Naive thymus-derived CD4-positive, alpha-beta T cell (primary cell): Measurements from ENCODE around the gene PEX5L. TPM values are rescaled to one million over a fixed set of nuclear protein-coding genes. Genes with fewer than 3 reads are reported as not detected.
A peak's percentile ranks its signal among the peaks of the same experiment; 100 is the strongest.

Experiments used
- ATAC-seq: fragments of 150-1000 bp; cut with Tn5 transposase; 2 replicates; pipeline ENCODE4 v1.10.0; 2021; ENCODE audit warnings: mild to moderate bottlenecking, moderate library complexity
- CTCF ChIA-PET: fragments of 350-600 bp; sonication (Branson Sonifier 250); formaldehyde crosslinking; loops from one replicate; lab custom pipeline; 2021; ENCODE audit warnings: antibody characterized with exemption; lab: Charles Lee
- POLR2A ChIA-PET: fragments of 350-600 bp; sonication (Branson Sonifier 250); formaldehyde crosslinking; loops from one replicate; lab custom pipeline; 2021; ENCODE audit warnings: antibody characterized with exemption, inconsistent platforms; lab: Charles Lee
- DNase-seq, 9 donors: peaks; one replicate each; pipeline versions ENCODE4 v3.0.0 to v3.0.0-alpha.2; 2020 to 2022; ENCODE audit warnings: mixed read lengths in 1 of 9
- H3K27ac ChIP-seq: one replicate; pipeline ENCODE4 v1.7.0; 2013; ENCODE audit warnings: mild to moderate bottlenecking, low read depth, low read length, moderate library complexity
- H3K27me3 ChIP-seq, 2 donors: one replicate each; pipeline ENCODE4 v1.7.0; 2013; ENCODE audit warnings: low read length in 2 of 2, mild to moderate bottlenecking in 2 of 2, moderate library complexity in 2 of 2; ENCODE audit not compliant: control insufficient read depth in 2 of 2, insufficient read depth in 2 of 2
- H3K36me3 ChIP-seq, 3 experiments: 1 replicate in 2 of 3; 2 replicates in 1 of 3; pipeline ENCODE4 v1.7.0; 2013; ENCODE audit warnings: low read length in 3 of 3, mild to moderate bottlenecking in 3 of 3, moderate library complexity in 1 of 3; ENCODE audit not compliant: insufficient read depth in 3 of 3, control insufficient read depth in 2 of 3
- H3K4me1 ChIP-seq, 2 donors: one replicate each; pipeline ENCODE4 v1.7.0; 2013; ENCODE audit warnings: low read length in 2 of 2, mild to moderate bottlenecking in 2 of 2, moderate library complexity in 1 of 2; ENCODE audit not compliant: control insufficient read depth in 2 of 2, insufficient read depth in 2 of 2
- H3K4me3 ChIP-seq: 2 replicates; pipeline ENCODE4 v1.7.0; 2013; ENCODE audit warnings: mild to moderate bottlenecking, low read length
- H3K9me3 ChIP-seq, 3 experiments: 1 replicate in 2 of 3; 2 replicates in 1 of 3; pipeline ENCODE4 v1.7.0; 2013; ENCODE audit warnings: low read length in 3 of 3; ENCODE audit not compliant: control insufficient read depth in 2 of 3
- H3K27ac Mint-ChIP-seq, 9 donors: one replicate each; pipeline ENCODE4 v1.8.0; 2020 to 2022; ENCODE audit warnings: mixed read lengths in 9 of 9, mild to moderate bottlenecking in 8 of 9, moderate library complexity in 5 of 9, inconsistent platforms in 2 of 9
- H3K27me3 Mint-ChIP-seq, 5 donors: one replicate each; pipeline ENCODE4 v1.8.0; 2021 to 2022; ENCODE audit warnings: mixed read lengths in 5 of 5, mild to moderate bottlenecking in 1 of 5
- H3K36me3 Mint-ChIP-seq, 5 donors: one replicate each; pipeline ENCODE4 v1.8.0; 2020 to 2022; ENCODE audit warnings: mixed read lengths in 5 of 5, mild to moderate bottlenecking in 3 of 5, inconsistent platforms in 1 of 5
- H3K4me1 Mint-ChIP-seq, 7 donors: one replicate each; pipeline ENCODE4 v1.8.0; 2020 to 2022; ENCODE audit warnings: mixed read lengths in 7 of 7, mild to moderate bottlenecking in 3 of 7, inconsistent platforms in 1 of 7
- H3K4me3 Mint-ChIP-seq, 10 donors: one replicate each; pipeline ENCODE4 v1.8.0; 2020 to 2022; ENCODE audit warnings: mild to moderate bottlenecking in 10 of 10, mixed read lengths in 10 of 10, moderate library complexity in 6 of 10, inconsistent platforms in 2 of 10
- H3K9me3 Mint-ChIP-seq, 11 donors: one replicate each; pipeline ENCODE4 v1.8.0; 2020 to 2022; ENCODE audit warnings: mixed read lengths in 11 of 11, mild to moderate bottlenecking in 4 of 11, inconsistent platforms in 1 of 11, moderate library complexity in 1 of 11
- intact Hi-C, 2 donors: fragments of 100-400 bp; cut with micrococcal nuclease; formaldehyde crosslinking; loops; one replicate each; pipeline ENCODE4 v1.15.1; 2023
- polyA plus RNA-seq, 2 donors: library from polyadenylated mRNA; unstranded; fragments of 300-500 nt; fragmentation: Illumina TruSeq; gene quantifications; one replicate each; pipeline ENCODE4 v1.2.3, GENCODE V29; 2021
- total RNA-seq, 6 experiments: library from RNA in 5 of 6; stranded (reverse) in 5 of 6; gene quantifications; 1 replicate in 5 of 6; 2 replicates in 1 of 6; pipeline ENCODE4 v1.2.3 and lab custom pipeline; 2021 to 2026

The PEX5L gene, protein sequence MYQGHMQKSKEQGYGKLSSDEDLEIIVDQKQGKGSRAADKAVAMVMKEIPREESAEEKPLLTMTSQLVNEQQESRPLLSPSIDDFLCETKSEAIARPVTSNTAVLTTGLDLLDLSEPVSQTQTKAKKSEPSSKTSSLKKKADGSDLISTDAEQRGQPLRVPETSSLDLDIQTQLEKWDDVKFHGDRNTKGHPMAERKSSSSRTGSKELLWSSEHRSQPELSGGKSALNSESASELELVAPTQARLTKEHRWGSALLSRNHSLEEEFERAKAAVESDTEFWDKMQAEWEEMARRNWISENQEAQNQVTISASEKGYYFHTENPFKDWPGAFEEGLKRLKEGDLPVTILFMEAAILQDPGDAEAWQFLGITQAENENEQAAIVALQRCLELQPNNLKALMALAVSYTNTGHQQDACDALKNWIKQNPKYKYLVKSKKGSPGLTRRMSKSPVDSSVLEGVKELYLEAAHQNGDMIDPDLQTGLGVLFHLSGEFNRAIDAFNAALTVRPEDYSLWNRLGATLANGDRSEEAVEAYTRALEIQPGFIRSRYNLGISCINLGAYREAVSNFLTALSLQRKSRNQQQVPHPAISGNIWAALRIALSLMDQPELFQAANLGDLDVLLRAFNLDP
- total RNA-seq (under 1 TPM in 1 of 5 experiments, not detected in 4; 0.46 TPM), polyA plus RNA-seq (under 1 TPM in 1 of 2 donors, not detected in 1; 0.08 TPM), total RNA-seq (lab: John Stamatoyannopoulos, UW) (not detected)

DNA sequence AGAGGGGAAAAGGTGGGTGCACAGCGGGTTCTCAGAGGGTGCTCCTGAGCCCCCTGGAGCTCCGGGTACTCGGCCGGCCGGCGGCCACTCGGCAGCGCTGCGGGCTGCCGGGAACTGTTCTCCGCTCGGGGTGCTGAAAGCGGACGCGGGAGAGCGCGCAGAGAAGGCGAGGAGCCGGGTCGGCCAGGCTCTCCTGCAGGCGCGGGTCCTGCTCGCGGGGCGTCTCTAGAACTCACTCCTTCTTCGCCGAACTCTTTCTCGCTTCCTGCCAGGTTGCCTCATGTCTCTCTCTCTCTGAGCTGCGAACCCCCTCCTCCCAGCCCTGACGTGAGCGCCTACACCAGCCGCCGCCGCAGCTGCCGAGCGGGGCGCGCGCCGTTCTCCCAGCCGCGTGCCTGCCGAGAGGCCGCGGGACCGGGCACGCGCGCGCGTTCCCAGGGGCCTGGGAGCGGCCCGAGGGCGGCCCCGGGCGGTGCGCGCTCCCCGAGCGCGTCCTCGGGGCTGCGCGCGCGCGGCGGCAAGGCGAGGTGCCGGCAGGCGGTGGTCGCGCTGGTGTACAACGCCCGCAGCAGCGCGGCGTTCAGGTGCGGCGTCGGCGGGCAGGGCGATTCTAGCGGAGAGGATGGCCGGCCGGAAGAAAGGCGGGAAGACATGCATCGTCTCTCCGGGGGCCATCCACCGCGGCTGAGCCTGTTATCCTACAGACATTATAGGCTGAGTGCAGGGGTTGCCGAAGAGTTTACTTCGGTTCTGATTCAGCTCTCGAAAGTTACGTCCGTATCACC, at the start of gene PEX5L:
TSS of gene PEX5L (minus strand) at position 267 of the 785 bp plus-strand sequence. CDS start 338 bp downstream, outside the sequence.
- H3K36me3 Mint-ChIP-seq = peaks cover 0 to 10% (median 0%) of the 10 kb centered on the region in 5 donors
- ATAC-seq (no peak), DNase-seq (peak in 6 of 9 donors; percentile 2 to 58 (median 8))
- H3K27me3 ChIP-seq = peaks cover 3 to 8% of the 10 kb centered on the region in 2 donors
- no peaks in the 10 kb centered on the region for H3K4me1 ChIP-seq
- H3K4me3 ChIP-seq = no peak within 1 kb of the TSS
- peaks cover 8 to 19% (median 14%) of the 10 kb centered on the region in 7 donors for H3K4me1 Mint-ChIP-seq
- intact Hi-C loops = no loop called here
- POLR2A ChIA-PET = no interaction called here
- H3K9me3 ChIP-seq = no peaks in the 10 kb centered on the region
- peak within 1 kb of the TSS; percentile 34 to 79 (median 72) for H3K4me3 Mint-ChIP-seq
- no peaks in the 10 kb centered on the region for H3K36me3 ChIP-seq
- no peak within 1 kb of the TSS for H3K27ac ChIP-seq
- H3K27me3 Mint-ChIP-seq = peaks cover 54 to 81% (median 75%) of the 10 kb centered on the region in 5 donors
- H3K27ac Mint-ChIP-seq = peak within 1 kb of the TSS in 1 of 9 donors; percentile 71
- peaks cover 0 to 10% (median 3%) of the 10 kb centered on the region in 11 donors for H3K9me3 Mint-ChIP-seq
- CTCF ChIA-PET = no interaction called here

DNA sequence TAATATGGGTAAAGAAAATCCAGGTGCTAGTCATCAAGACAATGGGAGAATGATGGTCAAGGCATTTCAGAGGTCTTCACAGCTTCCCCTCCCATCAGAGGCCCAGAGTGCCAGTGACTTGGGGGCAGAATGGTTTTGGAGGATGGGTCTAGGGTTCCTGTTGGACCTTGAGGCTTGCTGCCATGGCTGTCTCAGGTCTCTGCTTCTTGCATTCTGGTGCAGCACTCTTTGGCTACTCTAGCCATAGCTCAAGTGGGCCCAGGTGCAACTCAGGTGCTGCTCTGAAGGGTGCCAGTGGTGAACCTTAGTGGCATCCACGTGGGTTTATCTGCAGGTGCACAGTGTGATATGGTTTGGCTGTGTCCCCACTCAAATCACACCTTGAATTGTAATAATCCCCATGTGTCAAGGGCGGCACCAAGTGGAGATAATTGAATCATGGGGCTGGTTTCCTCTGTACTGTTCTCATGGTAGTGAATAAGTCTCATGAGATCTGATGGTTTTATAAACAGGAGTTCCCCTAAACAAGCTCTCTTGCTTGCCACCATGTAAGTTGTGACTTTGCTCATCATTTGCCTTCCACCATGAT, 48.5 kb upstream of the PEX5L start:
- H3K4me1 ChIP-seq = no peaks in the 10 kb centered on the region
- H3K9me3 ChIP-seq = no peaks in the 10 kb centered on the region
- ATAC-seq (no peak), DNase-seq (no peak)
- no peaks in the 10 kb centered on the region for H3K36me3 ChIP-seq
- ChIA-PET POLR2A (no interaction called here), CTCF (interaction anchor here (1.0 kb wide), 1 partner anchor 28 kb away, joined by 3 read pairs; no protein-coding TSS in a partner anchor)
- peaks cover 0 to 9% (median 2%) of the 10 kb centered on the region in 11 donors for H3K9me3 Mint-ChIP-seq
- H3K4me1 Mint-ChIP-seq = no peaks in the 10 kb centered on the region
- no peak overlapping the region for H3K4me3 Mint-ChIP-seq
- H3K27me3 Mint-ChIP-seq = no peaks in the 10 kb centered on the region
- no peak overlapping the region for H3K4me3 ChIP-seq
- intact Hi-C loops = no loop called here
- H3K36me3 Mint-ChIP-seq = no peaks in the 10 kb centered on the region
- no peaks in the 10 kb centered on the region for H3K27me3 ChIP-seq
- H3K27ac ChIP-seq = no peak overlapping the region
- no peak overlapping the region for H3K27ac Mint-ChIP-seq

DNA sequence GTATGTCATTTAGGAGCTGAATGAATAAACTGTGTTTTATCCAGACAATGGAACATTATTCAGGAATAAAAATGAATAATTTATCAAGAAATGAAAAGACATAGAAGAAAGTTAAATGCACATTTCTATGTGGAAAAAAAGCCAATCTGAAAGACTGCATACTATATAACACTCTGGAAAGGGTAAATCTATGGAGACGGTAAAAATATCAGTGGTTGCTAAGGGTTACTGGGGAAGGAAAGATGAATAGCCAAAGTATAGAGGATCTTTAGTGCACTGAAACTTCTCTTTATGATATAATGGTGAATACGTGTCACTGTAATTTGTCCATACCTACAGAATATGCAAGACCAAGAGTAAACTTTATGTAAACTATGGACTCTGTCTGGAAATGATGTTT, 46.0 kb upstream of the PEX5L start:
- Histone ChIP-seq H3K27me3 (no peaks in the 10 kb centered on the region), H3K36me3 (no peaks in the 10 kb centered on the region), H3K4me1 (no peaks in the 10 kb centered on the region), H3K9me3 (no peaks in the 10 kb centered on the region), H3K4me3 (no peak overlapping the region), H3K27ac (no peak overlapping the region)
- no peaks in the 10 kb centered on the region for H3K4me1 Mint-ChIP-seq
- ChIA-PET POLR2A (no interaction called here), CTCF (no interaction called here)
- H3K27ac Mint-ChIP-seq = no peak overlapping the region
- DNase-seq (no peak), ATAC-seq (no peak)
- H3K4me3 Mint-ChIP-seq = no peak overlapping the region
- no peaks in the 10 kb centered on the region for H3K36me3 Mint-ChIP-seq
- peaks cover 0 to 5% (median 0%) of the 10 kb centered on the region in 5 donors for H3K27me3 Mint-ChIP-seq
- peaks cover 0 to 8% (median 0%) of the 10 kb centered on the region in 11 donors for H3K9me3 Mint-ChIP-seq
- intact Hi-C loops = no loop called here

DNA sequence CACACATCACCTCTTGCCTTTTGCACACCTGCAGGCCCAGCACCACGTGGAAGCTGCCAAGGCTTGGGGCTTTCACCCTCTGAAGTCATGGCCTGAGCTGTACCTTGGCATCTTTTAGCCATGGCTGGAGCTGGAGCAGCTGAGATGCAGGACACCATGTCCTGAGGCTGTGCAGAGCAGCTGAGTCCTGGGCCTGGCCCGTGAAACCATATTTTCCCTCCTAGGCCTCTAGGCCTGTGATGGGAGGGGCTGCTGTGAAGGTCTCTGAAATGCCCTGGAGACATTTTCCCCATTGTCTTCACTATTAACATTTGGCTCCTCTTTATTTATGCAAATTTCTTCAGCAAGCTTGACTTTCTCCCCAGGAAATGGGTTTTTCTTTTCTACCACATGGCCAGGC, 41.9 kb upstream of the PEX5L start:
- POLR2A ChIA-PET = no interaction called here
- peaks cover 0 to 5% (median 0%) of the 10 kb centered on the region in 5 donors for H3K27me3 Mint-ChIP-seq
- CTCF ChIA-PET = no interaction called here

GRCh38 chr3:180073561-180073960, 36.8 kb upstream of the PEX5L start:
- H3K27me3 Mint-ChIP-seq = peaks cover 0 to 9% (median 0%) of the 10 kb centered on the region in 5 donors
- DNase-seq (no peak), ATAC-seq (no peak)
- H3K36me3 Mint-ChIP-seq = no peaks in the 10 kb centered on the region
- ChIA-PET CTCF (no interaction called here), POLR2A (no interaction called here)
- H3K9me3 Mint-ChIP-seq = peaks cover 0 to 9% (median 1%) of the 10 kb centered on the region in 11 donors
- H3K4me1 Mint-ChIP-seq = no peaks in the 10 kb centered on the region
- no peaks in the 10 kb centered on the region for H3K36me3 ChIP-seq
- no peak overlapping the region for H3K4me3 Mint-ChIP-seq
- intact Hi-C loops = no loop called here
- H3K4me1 ChIP-seq = no peaks in the 10 kb centered on the region
- H3K4me3 ChIP-seq = no peak overlapping the region
- no peaks in the 10 kb centered on the region for H3K9me3 ChIP-seq
- H3K27ac ChIP-seq = no peak overlapping the region
- H3K27ac Mint-ChIP-seq = no peak overlapping the region
- H3K27me3 ChIP-seq = no peaks in the 10 kb centered on the region

More for the DNA sequence above, 41.9 kb upstream of the PEX5L start:
- no peak for DNase-seq
- Histone ChIP-seq H3K27ac (no peak overlapping the region), H3K36me3 (no peaks in the 10 kb centered on the region), H3K4me1 (no peaks in the 10 kb centered on the region), H3K9me3 (no peaks in the 10 kb centered on the region), H3K4me3 (no peak overlapping the region), H3K27me3 (no peaks in the 10 kb centered on the region)
- Mint-ChIP-seq H3K4me1 (no peaks in the 10 kb centered on the region), H3K9me3 (peaks cover 0 to 12% (median 1%) of the 10 kb centered on the region in 11 donors), H3K27ac (no peak overlapping the region), H3K36me3 (no peaks in the 10 kb centered on the region), H3K4me3 (no peak overlapping the region)
- intact Hi-C loops = no loop called here
- no peak for ATAC-seq

GRCh38 chr3:180072786-180073185, 36.0 kb upstream of the PEX5L start:
- H3K27ac Mint-ChIP-seq = no peak overlapping the region
- intact Hi-C loops = no loop called here
- H3K36me3 Mint-ChIP-seq = no peaks in the 10 kb centered on the region
- CTCF ChIA-PET = no interaction called here
- H3K4me1 Mint-ChIP-seq = no peaks in the 10 kb centered on the region
- H3K4me3 Mint-ChIP-seq = no peak overlapping the region
- Histone ChIP-seq H3K27ac (no peak overlapping the region), H3K4me3 (no peak overlapping the region), H3K4me1 (no peaks in the 10 kb centered on the region), H3K36me3 (no peaks in the 10 kb centered on the region), H3K27me3 (no peaks in the 10 kb centered on the region), H3K9me3 (no peaks in the 10 kb centered on the region)
- POLR2A ChIA-PET = no interaction called here
- no peak for DNase-seq
- H3K27me3 Mint-ChIP-seq = peaks cover 0 to 9% (median 0%) of the 10 kb centered on the region in 5 donors
- no peak for ATAC-seq
- H3K9me3 Mint-ChIP-seq = peaks cover 0 to 9% (median 1%) of the 10 kb centered on the region in 11 donors
